ENCODE measurements around the gene ARHGEF40.
A peak's percentile ranks its signal among the peaks of the same experiment; 100 is the strongest.

Gene ARHGEF40

GRCh38 chr14:21121122-21121521 lies 51.0 kb downstream of the ARHGEF40 start:
- peak; percentile 45 for DNase-seq (ENCODE audit: low spot score)

DNA sequence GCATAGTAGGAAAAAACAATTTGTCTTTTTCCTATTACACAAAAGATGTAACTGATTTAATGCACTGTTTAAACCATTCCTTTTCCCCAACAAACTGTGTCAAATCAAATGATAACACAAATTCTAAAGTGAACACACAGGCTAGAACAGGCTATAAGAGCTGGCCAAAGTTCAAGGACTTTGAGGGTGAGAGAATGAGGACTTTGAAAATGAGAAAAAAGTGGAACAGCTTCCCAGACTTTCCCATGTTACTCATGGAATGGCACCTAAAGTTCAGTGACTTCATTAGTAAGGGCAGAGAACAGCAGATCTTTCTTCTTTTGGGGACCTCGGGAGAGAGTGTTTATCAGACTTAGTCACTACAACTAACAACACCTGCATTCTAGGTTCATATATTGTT lies 53.3 kb downstream of the ARHGEF40 start:
- DNase-seq (ENCODE audit: low spot score), result no peak

DNA sequence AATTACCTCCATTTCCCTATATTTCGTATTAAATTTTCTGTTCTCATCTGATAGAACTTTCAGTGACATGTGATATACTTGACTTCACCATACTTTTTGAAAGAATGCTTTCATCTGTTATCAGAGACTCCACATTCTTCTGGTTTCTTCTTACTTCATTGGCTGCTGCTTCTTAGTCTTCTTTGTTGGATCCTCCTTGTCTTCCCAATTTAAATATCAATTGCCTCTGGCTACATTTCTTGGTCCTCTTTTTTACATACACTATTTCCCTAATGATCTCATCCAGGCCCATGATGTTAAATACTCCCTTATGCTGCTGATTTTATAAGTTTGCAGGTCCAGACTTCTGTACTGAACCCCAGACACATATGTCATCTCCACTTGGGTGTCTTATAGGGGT lies 63.8 kb downstream of the ARHGEF40 start:
- DNase-seq (ENCODE audit: low spot score), result no peak

- DNase-seq (ENCODE audit: low spot score), result peak; percentile 9
Measured at GRCh38 chr14:21136024-21136423, 65.9 kb downstream of the ARHGEF40 start.
